ENCODE data around the gene CSNK2B. TPM values are rescaled to one million over a fixed set of nuclear protein-coding genes. Genes with fewer than 3 reads are reported as not detected.

The CSNK2B gene
- total RNA-seq, 4 donors from 2014 or later, result 132 to 188 (median 153) TPM

DNA sequence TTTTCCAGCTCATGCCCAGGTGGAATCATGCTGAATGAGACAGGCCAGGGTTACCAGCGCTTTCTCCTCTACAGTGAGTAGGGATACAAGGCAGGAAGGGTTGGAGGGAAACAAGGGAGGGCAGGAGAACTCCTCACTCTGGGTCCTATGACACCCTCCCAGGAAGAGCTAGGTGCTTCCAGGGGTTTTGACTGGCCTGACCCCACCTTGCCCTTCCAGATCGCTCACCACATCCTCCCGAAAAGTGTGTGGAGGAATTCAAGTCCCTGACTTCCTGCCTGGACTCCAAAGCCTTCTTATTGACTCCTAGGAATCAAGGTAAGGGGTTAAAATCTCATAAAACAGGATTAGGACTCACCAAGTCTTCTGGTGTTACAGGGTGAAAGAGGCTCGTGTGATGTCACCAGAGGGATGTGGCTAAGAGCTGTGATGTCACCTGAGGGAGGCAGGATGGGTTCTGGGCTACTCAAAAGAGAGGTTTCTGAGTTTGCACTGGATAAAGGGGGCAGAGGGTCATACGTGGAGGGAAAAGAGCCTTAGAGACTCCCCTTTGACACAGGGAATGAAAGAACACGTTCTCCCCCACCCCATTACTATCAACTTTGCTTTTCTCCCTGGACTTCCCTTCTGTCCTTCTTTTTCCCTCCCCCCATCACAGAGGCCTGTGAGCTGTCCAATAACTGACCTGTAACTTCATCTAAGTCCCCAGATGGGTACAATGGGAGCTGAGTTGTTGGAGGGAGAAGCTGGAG is 8.3 kb upstream of the CSNK2B start:
- DNase-seq (ENCODE audit: extremely low spot score), result no peak
- Histone ChIP-seq H3K9me3 (no peaks in the 10 kb centered on the region), H3K27ac (replicated peaks in 1 of 4) (peak overlapping the region in 2 of 4 donors; percentile 17 to 20), H3K4me1 (peaks cover 48 to 73% (median 58%) of the 10 kb centered on the region in 4 donors), H3K27me3 (no peaks in the 10 kb centered on the region), H3K4me3 (no peak overlapping the region), H3K36me3 (peaks cover 0 to 45% (median 34%) of the 10 kb centered on the region in 4 donors)
- 69% methylated on average over 6 of the region's 6 CpGs for WGBS
- intact Hi-C loops (cut with DNase I), result no loop called here
- TF ChIP-seq EP300 (IDR thresholded peaks at IDR 0.05), result no peak
- TF ChIP-seq POLR2AphosphoS5 (IDR thresholded peaks at IDR 0.05), result no peak
- no peak for TF ChIP-seq CTCF (IDR thresholded peaks at IDR 0.05)
- TF ChIP-seq POLR2A (IDR thresholded peaks at IDR 0.05; ENCODE audit: low read depth), result no peak

DNA sequence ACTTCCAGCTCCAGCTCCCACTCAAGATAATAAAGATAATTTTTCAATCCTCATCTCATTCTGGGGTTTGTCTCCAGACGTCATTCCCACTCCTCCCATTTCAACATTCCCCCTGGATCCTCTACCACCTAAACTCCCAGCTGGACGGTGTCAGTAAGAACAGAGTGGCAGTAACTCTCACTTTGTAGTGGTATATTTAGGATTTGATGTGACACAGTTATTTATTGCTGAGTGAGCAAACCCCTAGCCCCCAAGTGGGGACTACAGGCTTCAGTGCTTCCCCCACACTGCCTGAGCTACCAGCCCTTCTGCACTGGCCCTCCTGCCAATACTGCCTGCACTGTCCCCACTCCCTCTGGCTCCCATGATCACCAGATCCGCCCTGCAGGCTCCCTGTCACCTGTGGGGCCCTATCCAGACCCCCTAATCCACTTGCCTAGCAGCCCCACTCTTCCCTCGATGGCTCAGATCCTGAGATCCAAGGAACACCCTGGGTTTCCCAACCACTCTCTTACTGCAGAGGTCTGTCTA is 7.7 kb upstream of the CSNK2B start:
- DNase-seq (ENCODE audit: extremely low spot score), result no peak
- Histone ChIP-seq H3K36me3 (peaks cover 0 to 47% (median 36%) of the 10 kb centered on the region in 4 donors), H3K27me3 (no peaks in the 10 kb centered on the region), H3K4me1 (peaks cover 53 to 78% (median 62%) of the 10 kb centered on the region in 4 donors), H3K27ac (replicated peaks in 1 of 4) (peak overlapping the region in 1 of 4 donors; percentile 20), H3K4me3 (no peak overlapping the region), H3K9me3 (no peaks in the 10 kb centered on the region)
- WGBS, result 73% methylated on average over 4 of the region's 4 CpGs
- TF ChIP-seq POLR2AphosphoS5 (IDR thresholded peaks at IDR 0.05) (no peak), EP300 (IDR thresholded peaks at IDR 0.05) (no peak), CTCF (IDR thresholded peaks at IDR 0.05) (no peak), POLR2A (IDR thresholded peaks at IDR 0.05; ENCODE audit: low read depth) (no peak)
- intact Hi-C loops (cut with DNase I), result no loop called here

DNA sequence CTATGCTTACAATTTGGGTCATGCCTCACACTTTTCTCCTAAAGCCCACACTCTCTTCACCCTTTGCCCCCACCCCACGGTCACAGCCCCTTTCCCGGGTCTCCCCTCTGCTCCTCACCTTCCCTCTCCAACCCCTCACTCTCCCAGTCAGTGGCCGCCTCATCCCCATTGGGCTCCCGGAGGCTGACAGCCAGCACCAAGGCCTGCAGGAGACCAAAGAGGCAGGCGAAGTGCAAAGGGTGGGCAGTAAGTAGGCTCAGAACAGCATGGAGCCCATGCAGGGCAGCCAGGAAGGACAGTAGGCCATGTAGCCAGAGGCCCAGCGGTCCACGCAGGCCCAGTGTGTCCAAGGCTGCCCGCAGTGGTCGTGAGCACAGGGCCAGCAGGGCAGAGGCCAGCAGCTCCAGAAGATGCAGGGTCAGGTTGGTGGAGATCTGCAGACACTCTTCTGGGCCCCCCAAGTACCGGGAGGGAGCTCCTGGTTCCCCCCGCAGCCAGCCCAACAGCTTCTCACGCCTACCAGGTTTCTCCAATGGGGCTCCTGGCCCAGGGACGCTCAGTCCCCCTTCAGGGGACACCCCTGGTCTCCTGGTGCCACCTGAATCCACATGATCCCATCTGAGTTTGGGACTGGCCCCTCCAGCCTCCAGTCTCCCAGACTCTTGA is 6.8 kb upstream of the CSNK2B start:
- Histone ChIP-seq H3K4me3 (peak overlapping the region; percentile 68 to 91 (median 70)), H3K27ac (replicated peaks in 1 of 4) (peak overlapping the region; percentile 84 to 99 (median 89)), H3K27me3 (no peaks in the 10 kb centered on the region), H3K36me3 (peaks cover 0 to 48% (median 38%) of the 10 kb centered on the region in 4 donors), H3K4me1 (peaks cover 56 to 78% (median 64%) of the 10 kb centered on the region in 4 donors), H3K9me3 (no peaks in the 10 kb centered on the region)
- intact Hi-C loops (cut with DNase I), result no loop called here
- WGBS, result 82% methylated on average over 12 of the region's 13 CpGs
- DNase-seq (ENCODE audit: extremely low spot score), result no peak
- TF ChIP-seq CTCF (IDR thresholded peaks at IDR 0.05) (no peak), EP300 (IDR thresholded peaks at IDR 0.05) (no peak), POLR2AphosphoS5 (IDR thresholded peaks at IDR 0.05) (no peak), POLR2A (IDR thresholded peaks at IDR 0.05; ENCODE audit: low read depth) (no peak)

DNA sequence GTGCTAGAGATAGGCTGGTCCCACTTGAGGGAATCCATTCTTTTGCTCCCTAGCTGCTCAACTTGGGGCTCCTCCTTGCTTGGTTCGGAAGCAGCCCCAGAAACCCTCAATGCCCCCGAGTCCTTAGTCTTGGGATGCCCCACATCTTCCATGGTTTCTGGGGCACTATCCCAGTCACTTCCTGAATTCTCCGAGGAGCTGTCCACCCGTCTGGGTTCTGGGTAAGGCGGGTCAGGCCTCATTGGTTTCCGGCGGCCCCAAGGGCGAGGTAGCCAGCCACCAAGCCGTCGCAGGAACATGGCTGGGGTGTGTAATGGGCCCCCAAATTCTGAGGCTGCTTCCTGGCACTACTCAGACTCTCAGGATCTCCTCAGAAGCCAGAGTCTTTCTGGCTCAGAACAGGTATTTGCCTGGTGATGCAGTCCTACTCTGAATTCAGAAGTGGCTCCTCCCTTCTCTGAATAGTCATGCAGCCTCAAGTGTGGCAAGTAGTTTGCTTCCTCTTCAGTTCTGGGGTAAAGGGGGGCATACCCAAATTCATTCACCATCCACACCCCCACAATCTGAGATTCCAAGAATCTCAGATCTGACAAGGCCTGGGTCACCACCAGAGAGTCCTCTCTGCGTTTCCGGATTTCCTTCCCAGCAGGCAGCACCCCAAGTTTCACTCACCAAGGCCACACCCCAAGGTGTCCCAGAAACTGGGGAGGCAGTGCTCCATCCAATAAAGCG is 6.1 kb upstream of the CSNK2B start:
- Histone ChIP-seq H3K27me3 (no peaks in the 10 kb centered on the region), H3K9me3 (no peaks in the 10 kb centered on the region), H3K27ac (replicated peaks in 1 of 4) (peak overlapping the region; percentile 84 to 99 (median 89)), H3K4me1 (peaks cover 60 to 83% (median 66%) of the 10 kb centered on the region in 4 donors), H3K4me3 (peak overlapping the region; percentile 68 to 91 (median 70)), H3K36me3 (peaks cover 0 to 48% (median 38%) of the 10 kb centered on the region in 4 donors)
- intact Hi-C loops (cut with DNase I), result no loop called here
- no peak for TF ChIP-seq POLR2A (IDR thresholded peaks at IDR 0.05; ENCODE audit: low read depth)
- no peak for TF ChIP-seq POLR2AphosphoS5 (IDR thresholded peaks at IDR 0.05)
- no peak for TF ChIP-seq EP300 (IDR thresholded peaks at IDR 0.05)
- no peak for TF ChIP-seq CTCF (IDR thresholded peaks at IDR 0.05)
- DNase-seq (ENCODE audit: extremely low spot score), result no peak
- WGBS, result 45% methylated on average over 4 of the region's 13 CpGs
